SU-DHL-6 (cell line): ENCODE measurements around the gene KRT31.

Source experiments
- H2AFZ ChIP-seq: fragments of 200-600 bp; sonication (generic); 2 replicates; pipeline ENCODE4 v1.6.1; 2014; ENCODE audit warnings: low read depth, mild to moderate bottlenecking, moderate library complexity, mixed read lengths, antibody characterized with exemption, low read length; ENCODE audit not compliant: severe bottlenecking
- H3F3A ChIP-seq: fragments of 200-600 bp; shearing (Covaris generic); 2 replicates; pipeline ENCODE4 v1.6.0; 2016; ENCODE audit warnings: antibody characterized with exemption, mild to moderate bottlenecking; ENCODE audit not compliant: insufficient read depth
- H3K27ac ChIP-seq: fragments of 200-600 bp; sonication (generic); 2 replicates; pipeline ENCODE4 v1.5.1; 2016; ENCODE audit warnings: low read depth, mild to moderate bottlenecking, low read length, moderate library complexity, mixed read lengths
- H3K27me3 ChIP-seq: fragments of 200-600 bp; sonication (generic), shearing (Covaris generic); 2 replicates; pipeline ENCODE4 v1.6.0; 2014; ENCODE audit warnings: mild to moderate bottlenecking, low read length
- H3K36me3 ChIP-seq: fragments of 200-600 bp; sonication (generic); 2 replicates; pipeline ENCODE4 v1.6.1; 2014; ENCODE audit warnings: mild to moderate bottlenecking, low read length, mixed read lengths
- H3K4me2 ChIP-seq: fragments of 300-600, 200-600 bp; shearing (Covaris generic), sonication (generic); 2 replicates; pipeline ENCODE4 v1.6.0; 2014; ENCODE audit warnings: low read length, low read depth, mild to moderate bottlenecking; ENCODE audit not compliant: poor library complexity, severe bottlenecking
- H3K4me3 ChIP-seq: fragments of 200-600 bp; sonication (generic); 2 replicates; pipeline ENCODE4 v1.5.1; 2014; ENCODE audit warnings: antibody characterized with exemption, low read length, mild to moderate bottlenecking, mixed read lengths; ENCODE audit not compliant: insufficient read depth, poor library complexity, severe bottlenecking
- H3K79me2 ChIP-seq: fragments of 200-600 bp; sonication (generic); 2 replicates; pipeline ENCODE4 v1.6.1; 2014; ENCODE audit warnings: mild to moderate bottlenecking, low read length, moderate library complexity; ENCODE audit not compliant: insufficient read depth
- H3K9ac ChIP-seq: fragments of 200-600 bp; sonication (generic); 2 replicates; pipeline ENCODE4 v1.7.0; 2014; ENCODE audit warnings: mild to moderate bottlenecking, low read length
- H3K9me2 ChIP-seq: fragments of 200-600 bp; sonication (generic); replicated peaks from 2 replicates; pipeline ENCODE4 v1.6.1; 2014; ENCODE audit warnings: low read length; ENCODE audit not compliant: insufficient read depth
- H3K9me3 ChIP-seq: fragments of 200-600 bp; sonication (generic); 2 replicates; pipeline ENCODE4 v1.6.1; 2014; ENCODE audit warnings: low read length, mixed read lengths; ENCODE audit not compliant: insufficient read depth
- H4K20me1 ChIP-seq: fragments of 200-600 bp; sonication (generic); 2 replicates; pipeline ENCODE4 v1.6.1; 2014; ENCODE audit warnings: low read depth, mild to moderate bottlenecking, antibody characterized with exemption, low read length, moderate library complexity, mixed read lengths
- EZH2phosphoT487 ChIP-seq: fragments of 200-600 bp; sonication (generic), shearing (Covaris generic); conservative IDR thresholded peaks from 2 replicates; pipeline ENCODE4 v1.6.1; 2018; ENCODE audit warnings: mild to moderate bottlenecking, antibody characterized with exemption, low read length, moderate library complexity, mixed read lengths
- TF ChIP-seq, protein P1 (sequence below): fragments of 200-600 bp; sonication (generic); IDR thresholded peaks from one replicate; pipeline ENCODE4 v1.5.1; 2017; ENCODE audit warnings: antibody characterized with exemption, mild to moderate bottlenecking, low read length, moderate library complexity; ENCODE audit not compliant: insufficient read depth, poor library complexity, severe bottlenecking

The KRT31 gene

DNA sequence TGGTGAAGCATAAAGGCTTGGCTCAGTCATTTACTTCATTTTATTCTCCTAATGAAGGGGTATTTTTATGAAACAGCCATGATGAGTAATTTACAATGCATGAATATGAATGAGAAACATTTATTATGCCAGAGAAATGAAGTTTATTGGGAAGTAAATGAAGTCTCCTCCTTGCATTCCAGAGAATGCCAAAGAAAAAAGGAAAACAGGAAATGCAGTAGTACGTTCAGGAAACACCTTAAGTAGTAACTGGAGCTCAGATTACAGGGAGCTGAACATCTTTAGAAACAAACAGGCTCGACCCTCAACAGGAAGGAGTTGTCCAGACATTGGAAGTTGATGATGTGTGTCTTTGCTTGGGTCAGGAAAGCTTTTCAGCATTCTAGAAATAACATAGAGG is 19.9 kb downstream of the KRT31 start:
- no peak overlapping the region for H3K9ac ChIP-seq
- H4K20me1 ChIP-seq: no peaks in the 10 kb centered on the region
- no peaks in the 10 kb centered on the region for H3K9me3 ChIP-seq
- TF ChIP-seq EZH2phosphoT487: no peak
- TF ChIP-seq, protein P1, sequence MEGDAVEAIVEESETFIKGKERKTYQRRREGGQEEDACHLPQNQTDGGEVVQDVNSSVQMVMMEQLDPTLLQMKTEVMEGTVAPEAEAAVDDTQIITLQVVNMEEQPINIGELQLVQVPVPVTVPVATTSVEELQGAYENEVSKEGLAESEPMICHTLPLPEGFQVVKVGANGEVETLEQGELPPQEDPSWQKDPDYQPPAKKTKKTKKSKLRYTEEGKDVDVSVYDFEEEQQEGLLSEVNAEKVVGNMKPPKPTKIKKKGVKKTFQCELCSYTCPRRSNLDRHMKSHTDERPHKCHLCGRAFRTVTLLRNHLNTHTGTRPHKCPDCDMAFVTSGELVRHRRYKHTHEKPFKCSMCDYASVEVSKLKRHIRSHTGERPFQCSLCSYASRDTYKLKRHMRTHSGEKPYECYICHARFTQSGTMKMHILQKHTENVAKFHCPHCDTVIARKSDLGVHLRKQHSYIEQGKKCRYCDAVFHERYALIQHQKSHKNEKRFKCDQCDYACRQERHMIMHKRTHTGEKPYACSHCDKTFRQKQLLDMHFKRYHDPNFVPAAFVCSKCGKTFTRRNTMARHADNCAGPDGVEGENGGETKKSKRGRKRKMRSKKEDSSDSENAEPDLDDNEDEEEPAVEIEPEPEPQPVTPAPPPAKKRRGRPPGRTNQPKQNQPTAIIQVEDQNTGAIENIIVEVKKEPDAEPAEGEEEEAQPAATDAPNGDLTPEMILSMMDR: no peak
- no peak overlapping the region for H3K27ac ChIP-seq
- H3K4me2 ChIP-seq: no peak overlapping the region
- H3K27me3 ChIP-seq: no peaks in the 10 kb centered on the region
- no peaks in the 10 kb centered on the region for H3K36me3 ChIP-seq
- H3K9me2 ChIP-seq: no peaks in the 10 kb centered on the region
- H3F3A ChIP-seq: no peaks in the 10 kb centered on the region
- H3K4me3 ChIP-seq: no peak overlapping the region
- no peaks in the 10 kb centered on the region for H3K79me2 ChIP-seq
- no peak overlapping the region for H2AFZ ChIP-seq

DNA sequence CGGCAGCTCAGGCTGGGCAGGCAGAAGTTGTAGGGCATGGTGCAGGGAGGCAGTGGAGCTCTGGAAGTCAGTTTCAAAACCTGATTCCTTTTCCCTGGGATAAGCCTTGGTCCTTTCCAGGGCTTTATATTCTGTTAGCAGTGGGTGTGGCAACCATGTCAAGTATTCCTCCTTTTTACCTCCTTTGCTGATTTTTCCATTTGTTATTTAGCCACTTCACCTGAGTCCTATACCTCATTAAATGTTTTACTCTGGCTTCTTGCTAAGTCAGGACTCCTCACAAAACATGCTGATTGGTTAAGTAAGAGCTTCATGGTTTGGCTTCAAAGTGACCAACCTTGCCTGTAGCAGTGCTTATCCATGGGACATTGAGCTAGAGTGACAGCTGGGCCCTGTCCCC is 27.7 kb downstream of the KRT31 start, which contains the start of gene KRT33B:
KRT33B (minus strand) TSS at position 101 of the 400 bp plus-strand sequence; CDS start at position 38, 63 bp downstream.
- Histone ChIP-seq H3K36me3 (no peaks in the 10 kb centered on the region), H2AFZ (no peak within 1 kb of the TSS), H3K9ac (no peak within 1 kb of the TSS), H4K20me1 (no peaks in the 10 kb centered on the region), H3K79me2 (no peaks in the 10 kb centered on the region), H3K9me2 (no peaks in the 10 kb centered on the region), H3K4me2 (no peak within 1 kb of the TSS), H3K27me3 (no peaks in the 10 kb centered on the region), H3F3A (no peaks in the 10 kb centered on the region), H3K4me3 (no peak within 1 kb of the TSS), H3K9me3 (no peaks in the 10 kb centered on the region), H3K27ac (no peak within 1 kb of the TSS)
- TF ChIP-seq EZH2phosphoT487: no peak
- TF ChIP-seq, protein P1: no peak

DNA sequence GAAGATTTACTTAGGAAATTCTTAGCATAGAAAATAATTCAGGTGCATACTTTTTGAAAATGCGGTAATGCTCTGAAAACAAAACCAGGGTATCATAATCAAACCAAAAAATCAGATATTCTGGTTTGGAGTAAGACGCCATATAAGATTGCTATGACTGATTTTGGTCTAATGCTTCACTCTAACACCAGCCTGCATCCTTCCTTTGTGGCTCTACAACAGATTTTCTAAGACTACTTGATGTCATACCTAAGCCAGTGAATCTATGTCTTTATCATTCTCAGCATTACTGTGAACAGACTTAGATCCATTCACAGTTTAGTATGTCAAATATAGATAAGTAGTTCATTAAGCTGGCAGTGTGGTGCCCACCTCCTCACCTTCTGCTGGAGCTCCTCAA is 28.4 kb downstream of the KRT31 start:
- Histone ChIP-seq H3K27ac (no peak overlapping the region), H3K9me3 (no peaks in the 10 kb centered on the region), H3K79me2 (no peaks in the 10 kb centered on the region), H3K4me3 (no peak overlapping the region), H3F3A (no peaks in the 10 kb centered on the region), H3K4me2 (no peak overlapping the region), H3K9me2 (no peaks in the 10 kb centered on the region), H3K36me3 (no peaks in the 10 kb centered on the region), H3K9ac (no peak overlapping the region), H3K27me3 (no peaks in the 10 kb centered on the region), H2AFZ (no peak overlapping the region), H4K20me1 (no peaks in the 10 kb centered on the region)
- TF ChIP-seq, protein P1: no peak
- TF ChIP-seq EZH2phosphoT487: no peak
